HG03139 (cell line): ENCODE data around the gene ZNF428.
"Not testable (repeated sequence)": the region's sequence is repeated elsewhere in the genome, so short reads cannot be mapped to it uniquely, and the experiment has no call there.

Experiments
- ATAC-seq: cut with Tn5 transposase; IDR thresholded peaks from one replicate; pipeline ENCODE4 v1.9.1; 2021; ENCODE audit not compliant: unreplicated experiment

ZNF428 gene

GRCh38 chr19:43640424-43640757 lies 21.0 kb upstream of the ZNF428 start:
- ATAC-seq: no peak

DNA sequence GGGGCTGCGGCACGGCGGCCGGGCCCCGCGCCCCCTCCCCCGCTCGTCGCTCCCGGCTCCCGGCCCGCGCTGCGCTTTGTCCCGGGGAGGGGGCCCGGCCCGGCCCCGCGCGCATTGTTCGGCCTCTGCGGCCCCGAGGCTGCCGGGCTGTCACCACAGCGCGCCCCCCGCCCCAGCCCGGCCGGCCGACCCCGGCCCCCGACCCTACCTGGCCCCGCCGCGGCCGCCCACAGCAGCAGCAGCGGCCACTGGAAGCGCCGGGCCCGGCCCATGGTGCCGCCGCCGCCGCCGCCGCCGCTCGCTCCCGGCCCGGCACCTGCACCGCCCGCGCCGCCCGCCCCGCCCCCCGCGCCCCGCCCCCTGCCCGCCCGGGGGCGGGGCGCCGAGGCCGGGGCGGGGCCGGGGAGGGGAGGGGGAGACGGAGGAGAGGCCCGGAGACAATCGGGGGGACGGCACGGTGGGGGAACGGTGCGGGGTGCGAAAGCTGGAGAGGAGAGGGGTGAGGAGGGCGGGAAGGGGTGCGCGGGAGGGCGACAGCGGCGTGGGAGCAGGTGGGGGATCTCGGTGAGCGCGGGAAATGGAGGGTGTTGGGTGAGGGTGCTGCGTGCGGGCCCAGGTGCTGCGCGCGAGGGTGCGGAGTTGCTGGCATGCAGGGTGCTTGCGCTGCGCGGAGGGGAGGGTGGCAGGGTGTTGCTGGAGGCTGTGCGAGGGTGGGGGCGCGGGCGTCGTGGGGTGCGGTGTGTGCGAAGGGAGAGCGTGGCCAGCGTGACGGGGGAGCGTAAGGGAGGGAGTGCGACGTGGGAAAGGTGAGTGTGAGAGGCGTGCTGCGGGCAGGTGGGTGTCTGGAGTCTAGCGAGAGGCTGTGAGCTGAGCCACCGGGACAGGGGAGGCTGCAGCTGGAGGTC lies 20.3 kb upstream of the ZNF428 start, which contains the start of gene CADM4:
Gene CADM4 (minus strand): TSS at position 332 of the 905 bp plus-strand sequence. CDS start 60 bp downstream, at position 272.
- no peak for ATAC-seq

DNA sequence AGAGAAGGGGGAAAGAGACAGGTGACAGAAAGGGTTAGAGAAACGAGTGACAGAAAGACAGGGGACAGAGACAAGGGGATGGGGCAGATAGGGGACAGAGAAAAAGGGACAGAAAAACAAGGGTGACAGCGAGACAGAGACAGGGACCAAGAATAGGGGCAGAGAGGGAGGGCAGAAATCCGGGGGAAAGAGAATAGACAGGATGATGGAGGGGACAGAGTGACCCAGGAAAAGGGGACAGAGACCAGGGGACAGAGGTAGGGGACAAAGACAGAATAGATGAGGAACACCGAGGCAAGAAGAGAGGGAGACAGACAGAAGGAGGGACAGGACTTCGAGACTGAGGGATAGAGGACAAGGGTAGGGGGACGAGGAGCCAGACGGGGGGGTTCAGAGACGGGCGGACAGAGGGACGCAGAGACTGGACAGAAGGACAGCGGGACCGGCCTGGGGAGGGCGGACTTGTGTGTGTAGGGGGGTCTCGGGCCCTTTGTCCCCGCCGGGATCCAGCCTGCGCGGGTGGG lies 19.6 kb upstream of the ZNF428 start:
- no peak for ATAC-seq

- no peak for ATAC-seq
Measured at GRCh38 chr19:43638214-43638994, 19.0 kb upstream of the ZNF428 start.

GRCh38 chr19:43636121-43636683 lies 16.8 kb upstream of the ZNF428 start:
- ATAC-seq: no peak

DNA sequence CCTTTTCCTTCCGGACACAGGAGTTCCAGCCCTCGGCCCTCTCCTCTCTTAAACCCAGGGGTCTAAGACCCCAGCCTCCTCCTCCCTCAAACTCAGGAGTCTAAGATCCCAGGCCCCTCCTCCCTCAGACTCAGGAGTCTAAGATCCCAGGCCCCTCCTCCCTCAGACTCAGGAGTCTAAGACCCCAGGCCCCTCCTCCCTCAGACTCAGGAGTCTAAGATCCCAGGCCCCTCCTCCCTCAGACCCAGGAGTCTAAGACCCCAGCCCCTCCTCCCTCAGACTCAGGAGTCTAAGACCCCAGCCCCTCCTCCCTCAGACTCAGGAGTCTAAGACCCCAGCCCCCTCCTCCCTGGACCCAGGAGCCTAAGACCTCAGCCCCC lies 16.1 kb upstream of the ZNF428 start:
- ATAC-seq: not testable (repeated sequence)

DNA sequence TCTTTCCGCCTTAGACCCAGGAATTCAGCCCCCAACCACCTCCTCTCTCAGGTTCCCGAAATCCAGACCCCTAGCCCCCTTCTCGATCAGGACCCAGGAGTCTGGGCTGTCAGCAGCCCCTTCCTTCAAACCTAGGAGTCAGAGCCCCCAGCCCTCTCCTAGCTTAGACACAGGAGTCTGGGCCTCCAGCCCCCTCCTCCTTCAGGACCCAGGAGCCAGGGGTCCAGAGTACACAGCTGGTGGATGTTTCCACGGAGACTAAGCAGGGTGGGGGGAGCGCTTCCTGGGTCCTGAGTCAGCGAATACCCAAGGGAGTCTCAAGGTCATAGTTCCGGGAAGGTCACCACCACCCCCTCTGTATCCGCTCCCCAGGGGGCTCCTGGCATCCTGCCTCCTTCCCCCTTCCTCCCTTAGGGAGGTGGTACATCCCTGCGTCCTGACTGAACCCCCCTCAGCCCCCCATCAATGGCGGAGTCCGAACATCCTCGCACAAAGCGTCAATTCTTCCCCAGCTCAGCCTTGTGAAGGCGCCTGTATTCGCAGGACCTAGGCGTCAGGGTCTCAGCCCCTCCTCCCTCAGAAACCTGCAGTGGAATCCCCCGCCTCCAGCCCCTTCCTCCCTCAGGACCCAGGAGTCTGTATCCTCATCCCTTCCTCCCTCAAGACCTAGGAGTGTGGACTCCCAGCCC lies 15.6 kb upstream of the ZNF428 start:
- ATAC-seq: no peak

DNA sequence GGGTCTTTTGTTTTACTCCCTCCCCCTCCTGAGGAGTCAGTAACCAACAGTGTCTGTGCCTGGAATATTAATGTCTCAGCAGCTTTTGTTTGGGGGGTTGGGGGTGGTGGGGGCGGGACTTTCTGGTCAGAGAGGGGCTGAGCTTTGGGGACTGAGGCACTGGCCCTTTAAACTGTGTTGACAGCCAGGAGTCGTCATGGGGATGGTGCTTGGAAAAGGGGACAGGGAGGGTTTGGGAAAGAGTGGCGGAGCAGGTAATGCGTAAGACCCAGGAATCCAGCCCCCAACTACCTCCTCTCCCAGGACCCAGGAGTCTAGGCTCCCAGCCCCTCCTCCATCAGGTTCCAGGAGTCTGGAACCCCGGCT lies 15.1 kb upstream of the ZNF428 start:
- no peak for ATAC-seq

DNA sequence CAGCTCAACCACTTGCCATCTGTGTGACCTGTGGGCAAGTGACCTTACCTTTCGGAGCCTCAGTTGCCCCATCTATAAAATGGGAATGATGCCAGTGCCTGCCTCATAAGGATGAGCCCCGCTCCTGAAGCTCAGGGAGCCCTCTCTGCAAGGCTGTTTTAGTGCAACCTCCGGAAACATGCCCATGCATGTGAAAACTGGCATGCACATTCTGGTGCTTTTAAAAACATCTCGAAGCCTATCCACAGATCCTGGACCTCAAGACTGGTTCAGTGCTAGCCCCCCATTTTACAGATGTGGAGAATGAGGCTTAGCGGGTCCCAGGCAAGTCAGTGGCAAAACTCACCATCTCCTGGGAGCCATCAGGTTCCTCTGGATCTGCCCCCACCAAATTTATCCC lies 14.6 kb upstream of the ZNF428 start:
- ATAC-seq: no peak

DNA sequence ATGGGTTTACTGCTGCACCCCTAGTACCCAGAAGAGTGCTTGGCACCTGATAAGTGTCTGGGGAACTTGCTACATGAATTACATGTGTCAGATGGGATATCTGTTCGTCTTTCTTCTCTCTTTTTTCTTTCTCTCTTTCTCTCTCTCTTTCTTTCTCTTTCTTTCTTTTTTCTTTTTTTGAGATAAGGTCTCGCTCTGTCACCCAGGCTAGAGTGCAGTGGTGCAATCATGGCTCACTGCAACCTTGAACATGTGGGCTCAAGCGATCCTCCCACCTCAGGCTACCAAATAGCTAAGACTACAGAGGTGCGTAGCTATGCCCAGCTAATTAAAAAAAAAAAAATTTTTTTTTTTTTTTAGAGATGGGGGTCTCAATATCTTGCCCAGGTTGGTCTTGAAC lies 14.1 kb upstream of the ZNF428 start:
- no peak for ATAC-seq

GRCh38 chr19:43631491-43631890 lies 12.1 kb upstream of the ZNF428 start:
- no peak for ATAC-seq

GRCh38 chr19:43628646-43629326 lies 9.4 kb upstream of the ZNF428 start:
- no peak for ATAC-seq

- no peak for ATAC-seq
Measured at GRCh38 chr19:43626838-43627237, 7.4 kb upstream of the ZNF428 start.

- no peak for ATAC-seq
Measured at GRCh38 chr19:43625918-43626579, 6.6 kb upstream of the ZNF428 start.

DNA sequence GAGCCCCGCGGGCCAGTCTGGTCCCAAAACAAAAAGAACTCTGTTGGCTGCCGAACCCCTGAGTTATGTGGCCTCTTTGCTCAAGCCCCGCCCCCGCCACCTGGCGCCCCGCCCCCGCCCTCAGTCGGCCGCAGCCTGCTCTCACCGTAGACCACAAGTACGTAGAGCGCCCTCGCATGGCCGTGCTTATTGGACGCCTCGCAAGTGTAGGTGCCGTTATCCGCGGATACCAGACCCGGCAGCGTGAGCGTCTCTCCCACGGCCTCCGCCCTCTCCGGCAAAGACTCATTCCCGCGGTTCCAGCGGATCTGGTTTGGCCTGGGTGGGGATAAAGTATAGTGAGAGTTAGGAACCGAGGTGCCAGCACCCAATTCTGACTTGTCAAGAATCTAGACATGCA lies 5.5 kb upstream of the ZNF428 start:
- ATAC-seq: no peak

GRCh38 chr19:43623889-43624670 lies 4.7 kb upstream of the ZNF428 start:
- no peak for ATAC-seq

- no peak for ATAC-seq
Measured at GRCh38 chr19:43622956-43623355, 3.5 kb upstream of the ZNF428 start.

GRCh38 chr19:43622070-43622469 lies 2.6 kb upstream of the ZNF428 start:
- ATAC-seq: no peak
